GM12864 (cell line): Measurements from ENCODE around the gene HOXA10.
A peak's percentile ranks its signal among the peaks of the same experiment; 100 is the strongest.

ENCODE experiments used
- DNase-seq: peaks from one replicate; pipeline ENCODE4 v3.0.0-alpha.2; 2011; ENCODE audit warnings: low read depth
- H3K4me3 ChIP-seq: 2 replicates; pipeline ENCODE4 v1.5.1; 2011; ENCODE audit warnings: mild to moderate bottlenecking, low read depth, low read length, control low read depth
- CTCF ChIP-seq: IDR thresholded peaks from 2 replicates; pipeline ENCODE4 v1.5.1; 2011; ENCODE audit warnings: low read depth, mild to moderate bottlenecking, moderate library complexity, low read length, control low read depth, inconsistent platforms; ENCODE audit errors: missing control alignments

HOXA10 gene

GRCh38 chr7:27203365-27203953, 29.3 kb upstream of the HOXA10 start:
- DNase-seq, result no peak
- TF ChIP-seq CTCF, result no peak
- no peak overlapping the region for H3K4me3 ChIP-seq

- TF ChIP-seq CTCF, result no peak
- no peak overlapping the region for H3K4me3 ChIP-seq
- no peak for DNase-seq
Measured at GRCh38 chr7:27202862-27203134, 28.7 kb upstream of the HOXA10 start.

- no peak for TF ChIP-seq CTCF
- H3K4me3 ChIP-seq, result no peak overlapping the region
Measured at GRCh38 chr7:27202018-27202861, 28.1 kb upstream of the HOXA10 start.

GRCh38 chr7:27201580-27202017, 27.5 kb upstream of the HOXA10 start:
- no peak overlapping the region for H3K4me3 ChIP-seq
- no peak for TF ChIP-seq CTCF
- DNase-seq, result no peak

More at GRCh38 chr7:27202018-27202861, 28.1 kb upstream of the HOXA10 start:
- DNase-seq, result no peak

- TF ChIP-seq CTCF, result no peak
- DNase-seq, result no peak
- no peak overlapping the region for H3K4me3 ChIP-seq
Measured at GRCh38 chr7:27200761-27201579, 26.9 kb upstream of the HOXA10 start.

- no peak for DNase-seq
- H3K4me3 ChIP-seq, result peak within 1 kb of the TSS; percentile 20; the same call in 1 of the 2 replicates
- TF ChIP-seq CTCF, result no peak
Measured at GRCh38 chr7:27199849-27200760, 26.0 kb upstream of the HOXA10 start, which contains the start of gene HOXA13. TSS of gene HOXA13 (minus strand) at chr7:27200091. CDS start at chr7:27200077, 14 bp downstream.
